Occipital lobe (tissue), 2 donors: ENCODE results near the gene PCNX4. TPM values are rescaled to one million over a fixed set of nuclear protein-coding genes. Genes with fewer than 3 reads are reported as not detected.

Source experiments
- DNase-seq: peaks from one replicate; lab custom pipeline; 2025; lab: John Stamatoyannopoulos, UW
- total RNA-seq: library from RNA; depleted of rRNA; stranded (reverse); fragments of >200 nt; gene quantifications from one replicate; pipeline ENCODE4 v1.2.3, GENCODE V29; 2014

PCNX4 gene
- total RNA-seq, 1 donor from 2014 or later = 133 TPM

DNA sequence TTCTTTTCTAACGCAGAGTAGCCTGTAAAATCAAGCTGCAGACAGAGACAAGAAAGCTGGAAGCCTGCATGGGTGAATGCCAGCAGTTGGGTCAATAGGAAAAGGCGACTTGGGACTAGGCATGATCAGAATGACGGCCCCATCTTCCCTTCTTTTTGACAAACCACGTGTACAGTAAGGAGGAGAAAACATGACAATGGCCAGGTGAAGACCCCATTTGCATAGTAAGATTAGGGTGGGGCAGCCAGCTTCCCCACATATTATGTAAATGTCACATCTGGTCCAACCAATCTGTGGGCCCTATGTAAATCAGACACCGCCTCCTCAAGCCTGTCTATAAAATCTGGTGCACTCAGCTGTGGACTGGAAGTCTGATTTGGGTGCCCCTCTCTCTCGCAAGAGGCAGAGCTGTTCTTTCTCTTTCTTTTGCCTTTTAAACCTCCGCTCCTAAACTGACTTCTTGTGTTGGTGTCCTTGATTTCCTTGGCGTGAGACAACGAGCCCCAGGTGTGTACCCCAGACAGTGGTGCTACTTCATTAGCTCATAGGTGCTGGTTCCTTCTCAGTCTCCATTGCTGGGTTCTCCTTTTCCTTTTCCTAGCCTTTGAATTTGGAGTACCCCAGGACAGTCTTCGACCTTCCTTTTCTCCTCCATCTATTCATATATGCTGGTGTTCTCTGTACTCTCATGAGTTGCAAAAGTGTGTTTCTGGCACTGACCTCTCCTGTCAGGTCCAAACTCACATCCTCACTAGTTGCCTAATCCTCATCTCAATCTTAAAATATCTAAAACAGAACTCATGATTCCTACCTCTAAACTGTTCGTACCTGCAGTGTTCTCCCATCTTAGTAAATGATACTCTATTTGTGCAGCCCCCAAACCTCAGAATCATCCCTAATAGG, 82.9 kb downstream of the PCNX4 start:
- no peak for DNase-seq

DNA sequence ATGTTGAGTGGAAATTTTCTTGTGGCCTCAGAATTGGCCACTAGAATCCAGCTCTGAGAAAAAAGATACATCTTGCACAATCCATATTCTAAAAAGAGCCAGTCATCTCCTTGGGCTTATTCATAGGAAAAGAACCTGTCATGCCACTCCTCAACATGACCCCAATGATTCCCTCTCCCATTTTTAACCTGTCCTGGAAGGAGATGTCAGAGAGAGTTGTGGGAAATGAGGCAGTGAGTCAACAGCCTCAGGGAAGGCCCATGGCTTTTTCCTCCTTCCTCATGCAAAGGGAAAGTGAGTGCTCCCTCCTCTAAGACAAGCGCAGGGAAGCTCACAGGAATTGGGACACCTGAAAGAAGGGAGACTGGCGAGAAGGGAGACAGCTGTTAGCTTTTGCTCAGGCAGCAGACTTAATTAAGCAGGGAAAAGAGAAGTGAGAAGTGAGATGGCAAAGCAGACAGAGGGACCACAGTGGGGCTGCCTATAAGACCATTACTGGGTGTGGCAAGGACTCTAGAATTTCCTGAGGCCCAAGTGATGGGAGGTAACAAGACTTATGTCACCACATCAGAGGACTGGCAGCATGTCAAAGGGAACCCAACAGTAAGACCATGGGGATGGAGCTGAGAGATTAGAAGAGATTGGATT, 83.7 kb downstream of the PCNX4 start:
- DNase-seq = no peak

DNA sequence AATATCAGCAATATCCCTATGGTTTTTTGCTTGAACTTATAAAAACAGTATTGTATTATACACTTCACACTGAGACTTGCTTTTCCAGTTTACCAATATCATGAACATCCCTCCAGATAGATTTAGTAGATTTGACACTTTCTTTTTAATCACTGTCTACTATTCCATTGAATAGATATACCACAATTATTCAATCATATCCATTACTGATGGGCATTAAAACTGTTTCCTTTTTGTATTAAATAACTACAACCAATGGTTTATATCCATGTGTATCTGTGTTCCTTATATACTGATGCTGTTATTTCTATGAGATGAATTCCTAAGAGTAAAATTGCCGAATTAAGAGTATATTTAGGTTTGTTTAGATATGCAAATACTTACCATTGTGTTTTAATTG, 86.4 kb downstream of the PCNX4 start:
- DNase-seq = no peak

DNA sequence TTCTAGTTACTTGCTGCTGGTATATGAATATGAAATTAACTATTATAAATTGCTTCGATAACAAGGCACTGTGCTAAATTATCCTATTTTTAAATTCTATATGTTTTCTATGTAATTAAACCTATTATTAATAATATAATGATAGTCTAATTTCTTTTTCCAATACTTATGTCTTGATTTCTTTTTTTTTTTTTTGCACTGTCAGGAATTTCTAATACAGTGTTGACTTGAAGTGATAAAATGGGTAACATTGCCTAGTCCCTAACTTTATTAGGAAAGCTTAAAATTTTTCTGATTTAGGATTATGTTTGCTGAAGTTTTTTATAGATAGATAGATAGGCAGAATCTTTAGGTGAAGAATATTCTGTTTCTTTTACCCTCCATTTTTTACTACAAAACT, 87.1 kb downstream of the PCNX4 start:
- no peak for DNase-seq

DNA sequence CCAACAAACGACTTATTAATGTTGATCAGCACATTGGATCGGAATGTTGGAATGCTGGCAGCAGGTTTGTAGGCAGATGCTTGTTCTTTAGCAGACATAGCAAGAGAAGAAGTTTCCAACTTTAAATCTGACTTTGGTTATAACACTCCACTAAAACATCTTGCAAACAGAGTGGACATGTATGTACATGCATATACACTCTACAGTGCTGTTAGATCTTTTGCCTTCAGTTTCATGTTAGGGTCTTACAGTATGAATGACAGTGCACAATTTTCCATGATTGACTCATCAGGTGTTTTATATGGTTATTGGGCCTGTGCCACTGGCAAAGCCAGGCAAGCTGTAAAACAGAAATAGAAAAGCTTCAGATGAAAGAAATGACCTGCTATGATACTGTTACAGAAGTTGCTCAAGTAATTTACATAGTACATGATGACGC, 87.7 kb downstream of the PCNX4 start:
- no peak for DNase-seq

DNA sequence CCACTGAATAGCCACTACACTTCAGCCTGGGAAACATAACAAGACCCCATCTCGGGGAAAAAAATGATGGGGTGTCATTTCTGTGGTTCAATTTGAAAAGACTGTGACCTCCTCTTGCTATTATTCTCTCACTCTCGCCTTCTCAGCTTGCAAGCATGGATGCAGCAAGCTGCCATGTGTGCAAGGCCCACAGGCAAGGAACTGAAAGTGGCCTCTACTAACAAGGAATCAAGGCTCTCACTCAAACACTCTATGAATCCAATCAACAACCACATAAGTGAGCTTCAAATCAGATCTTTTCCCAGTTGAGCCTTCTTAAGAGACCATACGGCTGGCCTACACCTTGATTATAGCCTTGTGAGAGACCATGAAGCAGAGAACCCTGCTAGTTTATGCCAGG, 91.4 kb downstream of the PCNX4 start:
- DNase-seq = no peak

DNA sequence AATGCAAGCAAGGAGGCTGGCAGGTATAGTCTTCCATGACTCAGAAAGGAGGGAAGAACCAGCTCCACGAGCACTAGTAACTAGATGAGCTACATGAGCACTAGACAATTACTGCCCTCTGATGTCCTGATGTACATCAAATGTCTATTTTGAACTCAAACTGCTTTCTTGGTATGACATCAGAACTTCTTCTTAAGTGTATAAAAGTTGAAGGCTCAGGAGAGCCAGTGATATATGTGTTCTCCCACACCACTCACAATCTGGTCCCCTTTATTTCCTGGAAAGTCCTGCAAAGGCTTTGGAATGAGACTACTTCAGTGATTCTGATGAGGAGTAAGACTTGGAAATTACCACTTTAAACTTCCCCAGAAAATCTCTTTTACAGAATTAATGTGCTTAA, 92.0 kb downstream of the PCNX4 start:
- DNase-seq = no peak

DNA sequence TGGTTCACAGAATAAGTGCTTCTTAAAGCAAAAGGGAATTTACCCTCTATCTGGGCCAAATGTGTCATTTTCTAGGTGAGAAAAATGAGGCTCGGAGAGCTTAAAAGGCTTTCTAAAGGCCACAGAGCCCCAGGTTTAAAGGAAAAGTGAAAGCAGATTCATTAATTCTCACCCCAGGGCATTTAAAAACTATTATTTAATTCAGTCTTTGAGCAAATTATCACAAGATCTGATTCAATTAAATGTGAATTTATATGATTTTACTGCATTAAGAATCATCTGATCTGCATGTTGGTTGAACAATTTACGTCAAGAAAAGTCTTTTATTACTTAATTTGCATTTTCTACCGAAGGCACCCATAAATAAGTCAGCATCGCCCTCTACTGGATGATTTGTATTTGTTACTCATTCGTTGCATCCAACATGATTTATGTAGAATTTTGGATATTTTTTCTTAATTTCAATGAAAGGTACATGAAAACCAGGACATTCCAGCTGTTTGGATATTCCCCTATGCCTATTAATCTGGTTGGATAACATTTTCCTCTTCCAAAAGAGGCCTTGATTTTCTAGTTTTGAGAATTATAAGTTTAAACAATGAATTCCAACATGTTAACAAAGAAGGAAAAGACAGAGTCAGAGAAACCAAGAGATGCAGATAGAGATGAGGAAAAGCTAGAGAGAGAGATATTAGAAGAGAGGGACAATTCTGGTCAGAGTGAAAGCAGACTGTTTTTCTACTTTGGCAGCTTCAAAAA, 92.6 kb downstream of the PCNX4 start:
- DNase-seq = no peak

DNA sequence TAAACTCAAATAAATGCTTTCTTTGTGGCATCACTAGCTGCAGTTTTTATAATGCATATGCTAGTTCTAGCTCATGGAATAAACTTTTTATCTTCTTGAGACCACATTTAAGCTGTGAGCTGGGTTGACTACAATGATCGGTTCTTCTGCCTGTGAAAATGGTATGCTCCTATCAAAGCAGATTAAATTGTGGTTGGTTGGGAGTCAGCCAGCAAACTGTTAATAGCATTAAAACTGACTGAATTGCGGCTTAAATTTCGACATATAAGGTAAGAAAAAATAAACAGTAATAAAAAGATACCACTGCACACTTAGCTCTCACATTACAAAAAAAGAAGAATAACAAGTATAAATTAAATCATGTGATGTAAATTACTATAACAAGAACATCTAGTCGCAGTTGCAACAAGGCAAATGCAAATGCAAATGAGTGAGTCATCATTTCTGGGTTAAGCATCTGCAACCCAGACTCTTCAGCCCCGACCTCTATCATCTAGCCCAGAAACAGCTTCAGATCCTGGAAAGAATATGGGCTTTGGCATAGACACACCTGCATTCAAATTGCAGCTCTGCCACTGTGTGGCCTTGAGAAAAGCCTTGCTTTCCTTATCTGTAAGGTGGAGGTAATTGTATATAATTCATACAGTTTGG, 93.3 kb downstream of the PCNX4 start:
- no peak for DNase-seq

DNA sequence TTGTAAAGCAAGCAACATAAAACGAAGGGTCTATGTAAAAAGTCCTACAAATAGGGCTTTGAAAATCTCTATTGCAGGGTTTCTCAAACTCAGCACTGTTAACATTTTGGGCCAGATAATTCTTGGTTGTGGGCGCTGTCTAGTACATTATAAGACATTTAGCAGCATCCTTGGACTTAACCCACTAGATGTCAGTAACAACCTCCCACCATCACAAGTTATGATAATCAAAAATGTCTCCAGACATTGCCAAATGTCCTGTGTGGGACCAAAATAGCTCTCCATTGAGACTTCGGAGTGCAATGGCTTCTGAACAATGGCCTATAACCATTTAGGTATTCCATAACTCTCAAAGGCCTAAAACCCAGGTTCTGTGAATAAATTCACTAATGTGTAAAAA, 96.4 kb downstream of the PCNX4 start:
- DNase-seq = no peak

DNA sequence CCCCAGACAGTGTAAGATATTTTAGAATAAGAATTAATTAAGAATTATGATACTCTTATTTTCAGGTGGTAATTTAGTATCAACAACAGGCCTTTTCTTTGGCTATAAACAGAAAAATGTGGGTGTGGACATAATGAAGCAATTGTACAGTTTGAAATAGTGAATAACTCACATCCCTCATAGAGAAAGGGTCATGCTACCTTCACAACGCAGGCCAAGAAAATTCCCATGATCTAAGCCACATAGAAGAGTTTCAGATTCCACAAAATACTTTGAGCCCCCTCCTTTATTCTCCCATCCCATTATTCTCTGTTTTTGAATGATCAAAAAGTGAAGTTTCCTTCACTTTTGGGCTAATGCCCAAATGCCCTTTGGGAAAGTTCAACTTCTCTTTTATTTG, 97.0 kb downstream of the PCNX4 start:
- no peak for DNase-seq

DNA sequence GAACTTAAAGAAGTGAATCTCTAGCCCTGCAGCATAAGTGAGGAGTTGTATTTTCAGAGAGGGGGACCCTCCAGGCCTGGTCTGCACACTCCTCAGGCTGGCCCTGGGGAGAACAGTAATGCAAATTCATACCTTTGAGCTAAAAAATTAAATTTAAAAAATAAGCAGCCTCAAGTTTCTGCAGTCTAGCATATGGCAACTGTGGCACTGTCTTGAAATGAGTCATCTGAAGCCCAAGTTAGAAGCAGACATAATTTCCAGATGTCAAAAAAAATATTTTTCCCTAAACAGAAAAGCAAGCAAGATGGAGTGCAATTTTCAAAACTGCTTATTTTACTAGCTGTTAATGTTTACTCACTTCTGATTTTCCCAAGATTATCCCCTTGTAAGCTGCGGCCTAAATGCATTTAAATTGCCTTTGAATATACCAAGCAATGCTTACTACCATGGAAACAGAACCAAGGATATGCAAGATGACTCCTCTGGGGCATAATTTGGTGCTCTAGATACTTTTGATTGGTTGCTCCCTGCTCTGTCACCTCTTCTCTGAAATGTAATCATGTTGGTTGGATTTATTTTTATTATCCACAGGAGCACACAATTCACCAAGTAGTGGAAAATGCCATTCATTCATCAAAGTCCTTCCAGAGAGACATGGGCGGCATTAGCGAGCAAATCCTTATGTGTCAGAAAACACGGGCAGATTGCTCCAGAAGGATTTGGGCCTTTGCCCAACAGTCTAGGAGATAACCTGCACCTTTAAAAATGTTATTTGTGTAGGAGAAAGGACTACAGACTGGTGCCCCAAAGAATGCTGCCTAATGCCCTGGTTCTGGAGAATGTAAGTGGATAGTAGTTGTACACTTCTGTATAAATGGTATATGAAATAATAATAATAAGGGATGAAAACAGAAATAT, 98.5 kb downstream of the PCNX4 start:
- no peak for DNase-seq

DNA sequence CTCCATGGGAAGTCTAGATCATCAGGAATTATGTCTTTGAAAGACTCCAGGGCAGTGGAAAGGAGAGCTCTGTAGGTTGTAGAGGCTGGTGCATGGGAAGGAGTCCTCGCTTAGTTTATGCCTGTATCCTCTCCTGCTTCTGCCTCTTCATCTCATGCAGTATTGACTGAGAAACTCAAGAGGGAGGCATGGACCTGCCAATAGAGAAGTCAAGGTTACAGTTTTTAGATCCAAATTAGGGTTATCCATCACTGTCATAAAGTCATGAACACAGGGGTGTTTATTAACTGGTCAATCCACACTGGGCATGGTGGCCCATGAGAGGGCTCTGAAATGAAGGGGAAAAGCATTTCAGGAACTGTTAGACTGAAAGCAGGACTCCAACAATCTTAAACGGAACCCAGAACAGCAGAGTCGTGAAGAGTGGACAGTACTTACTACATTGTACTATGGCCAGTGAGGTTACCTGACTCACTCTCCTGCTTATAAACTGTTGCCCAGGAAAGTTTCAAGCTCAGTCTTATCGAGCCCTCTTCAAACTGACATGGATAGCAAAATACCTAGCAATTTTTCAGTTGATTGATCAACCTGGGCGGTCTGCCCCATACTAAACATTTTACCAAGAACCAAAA, 103.6 kb downstream of the PCNX4 start:
- DNase-seq = no peak

DNA sequence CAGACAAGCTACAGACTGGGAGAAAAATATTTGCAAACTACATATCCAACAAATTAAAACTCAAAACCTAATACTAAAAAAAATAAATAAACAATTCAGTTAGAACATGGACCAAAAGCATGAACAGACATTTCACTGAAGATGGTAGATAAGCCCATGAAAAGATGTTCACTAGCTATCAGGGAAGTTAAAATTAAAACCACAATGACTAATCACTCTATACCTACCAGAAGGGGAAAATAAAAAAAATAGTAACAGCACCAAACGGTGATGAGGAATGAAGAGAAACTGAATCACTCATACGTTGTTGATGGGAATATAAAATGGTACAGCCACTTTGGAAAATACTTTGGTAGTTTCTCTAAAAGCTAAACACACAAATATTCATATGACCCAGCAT, 104.6 kb downstream of the PCNX4 start:
- no peak for DNase-seq

DNA sequence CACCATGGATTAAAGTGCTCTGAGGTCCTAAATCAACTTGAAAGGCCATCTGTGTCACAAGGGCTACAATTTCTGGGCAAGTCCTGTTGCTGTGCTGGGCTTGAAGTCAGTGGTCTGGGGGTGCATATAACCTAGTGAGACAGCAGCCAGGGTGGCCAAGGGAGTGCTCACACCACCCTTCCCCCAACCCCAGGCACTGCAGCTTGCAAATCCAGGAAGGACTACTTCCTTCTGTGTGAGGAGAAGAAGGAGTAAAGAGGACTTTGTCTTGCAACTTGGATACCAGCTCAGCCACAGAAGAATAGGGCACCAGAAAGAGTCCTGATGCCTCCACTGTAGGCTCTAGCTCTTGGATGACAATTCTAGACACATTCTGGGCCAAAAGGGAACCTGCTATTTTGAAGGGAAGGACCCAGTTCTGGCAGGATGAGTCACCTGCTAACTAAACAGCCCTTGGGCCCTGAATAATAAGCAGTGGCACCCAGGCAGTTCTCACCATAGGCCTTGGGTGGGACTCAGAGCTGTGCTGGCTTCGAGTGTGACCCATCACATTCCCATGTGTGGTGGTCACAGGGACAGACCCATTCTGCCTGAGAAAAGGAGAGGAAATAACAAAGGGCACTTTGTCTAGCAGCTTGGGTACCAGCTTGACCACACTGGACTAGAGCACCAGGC, 106.0 kb downstream of the PCNX4 start:
- no peak for DNase-seq

DNA sequence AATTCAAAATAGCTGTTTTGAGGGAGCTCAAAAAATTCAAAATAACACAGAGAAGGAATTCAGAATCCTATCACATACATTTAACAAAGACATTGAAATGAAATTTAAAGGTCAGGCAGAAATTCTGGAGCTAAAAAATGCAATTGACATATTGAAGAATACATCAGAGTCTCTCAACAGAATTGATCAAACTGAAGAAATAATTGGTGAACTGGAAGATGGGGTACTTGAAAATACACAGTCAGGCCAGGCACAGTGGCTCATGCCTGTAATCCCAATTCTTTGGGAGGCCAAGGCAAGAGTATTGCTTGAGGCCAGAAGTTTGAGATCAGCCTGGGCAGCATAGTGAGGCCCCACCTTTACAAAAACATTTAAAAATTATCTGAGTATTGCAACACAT, 107.6 kb downstream of the PCNX4 start:
- no peak for DNase-seq

DNA sequence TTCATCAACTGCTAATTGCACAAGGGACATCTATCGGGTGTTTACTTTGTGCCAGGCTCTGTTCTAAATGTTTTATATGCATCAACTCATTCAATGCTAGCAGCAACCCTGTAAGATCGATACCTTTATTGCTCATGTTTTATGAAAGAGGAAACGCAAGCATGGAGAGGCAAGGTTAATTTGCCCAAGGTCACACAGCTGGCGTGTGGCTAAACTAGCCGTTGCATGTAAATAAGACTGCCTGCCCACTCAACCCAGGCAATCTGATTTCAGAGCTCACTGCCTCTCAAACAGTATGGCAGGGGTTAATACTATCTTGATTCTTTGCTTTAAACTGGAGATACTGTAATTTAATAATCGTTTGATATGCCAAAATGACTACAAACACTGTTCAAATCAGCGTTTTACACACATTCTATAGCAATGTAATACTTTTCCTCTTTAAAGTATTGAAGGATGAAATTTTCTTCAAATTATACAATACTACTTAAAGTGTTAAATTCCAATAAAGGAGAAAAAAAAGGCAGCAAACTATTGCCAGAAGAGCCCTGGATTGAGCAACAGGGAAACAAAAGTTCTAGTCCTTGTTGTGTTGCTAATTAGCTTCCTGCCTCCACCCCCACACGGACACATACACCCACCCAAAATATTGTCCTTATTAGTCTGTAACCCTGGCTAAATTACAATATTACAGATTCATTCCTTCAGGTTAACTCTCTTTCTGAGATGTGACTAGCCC, 112.5 kb downstream of the PCNX4 start:
- no peak for DNase-seq

DNA sequence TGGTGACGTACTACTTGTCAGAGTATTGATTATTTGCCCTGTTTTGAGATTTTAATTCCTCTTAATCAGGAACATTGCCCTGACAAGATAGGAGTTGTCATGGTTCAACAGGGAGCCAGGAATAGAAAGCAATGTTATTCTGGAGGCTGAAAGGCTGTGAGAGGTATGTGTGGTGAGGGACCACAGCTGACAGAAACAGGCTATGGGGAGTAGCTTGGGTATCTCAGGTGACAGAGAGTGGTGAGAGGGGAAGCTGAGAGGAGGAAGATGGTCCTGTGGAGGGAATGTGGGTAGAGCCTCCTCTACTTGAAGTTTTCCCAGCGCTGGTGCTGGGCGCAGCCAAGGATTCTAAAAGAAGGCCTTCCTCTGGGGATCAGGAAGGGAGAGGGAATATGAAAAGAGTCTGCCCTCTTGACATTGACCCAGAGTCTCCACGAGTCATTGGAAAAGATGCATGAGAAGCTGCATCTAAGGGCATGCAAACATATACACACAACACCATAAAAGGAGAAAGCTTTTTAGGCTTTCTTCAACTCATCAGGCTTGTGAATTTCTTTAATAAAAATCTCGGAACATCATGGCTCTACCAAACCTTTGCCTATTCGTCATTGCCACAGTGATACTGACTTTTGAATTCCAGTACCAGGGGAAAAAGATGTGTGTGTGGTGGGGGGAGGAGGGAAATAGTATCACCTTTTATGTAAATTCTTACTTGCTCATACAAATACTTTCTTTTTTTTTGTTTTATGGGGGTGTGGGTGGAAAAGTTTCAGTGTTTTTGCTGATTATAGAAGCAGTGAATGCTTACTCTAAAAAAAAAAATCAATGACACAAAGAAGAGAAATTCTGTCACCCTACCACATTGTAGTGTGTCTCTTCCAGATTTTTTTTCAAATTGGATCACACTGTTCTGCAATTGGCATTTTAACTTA, 113.4 kb downstream of the PCNX4 start:
- no peak for DNase-seq
